Erythroblast (primary cell): Measurements from ENCODE around the gene CACNA1C.

Experiments
- GATA1 ChIP-seq: IDR thresholded peaks from 2 replicates; pipeline ENCODE4 v1.6.1; 2011; ENCODE audit warnings: low read depth, mild to moderate bottlenecking, control low read depth, low read length, moderate library complexity
- POLR2A ChIP-seq: IDR thresholded peaks from 2 replicates; pipeline ENCODE4 v1.6.1; 2011; ENCODE audit warnings: mild to moderate bottlenecking, low read length

DNA sequence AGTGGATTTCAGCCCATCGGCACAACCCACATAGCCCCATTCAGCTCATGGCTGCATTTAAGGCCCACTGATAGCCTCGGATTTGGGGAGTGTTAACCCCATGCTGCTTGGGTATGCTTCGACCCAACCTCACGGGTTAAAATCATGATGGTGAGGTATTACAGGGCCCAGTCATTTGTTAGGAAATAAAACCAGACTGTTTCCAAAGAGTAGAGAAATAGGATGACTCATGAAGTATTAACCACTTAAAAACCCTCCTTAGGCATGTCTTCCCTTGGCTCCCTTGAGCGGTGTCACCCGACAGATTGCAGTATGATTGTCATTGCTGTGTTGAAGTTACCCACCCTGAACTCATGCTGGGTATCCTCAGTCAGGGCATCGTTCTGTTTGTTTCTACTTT is 289.1 kb downstream of the CACNA1C start:
- no peak for TF ChIP-seq POLR2A
- no peak for TF ChIP-seq GATA1
